ENCODE data around the gene TRAPPC13.
A peak's percentile ranks its signal among the peaks of the same experiment; 100 is the strongest.
"Not testable (repeated sequence)": the region's sequence is repeated elsewhere in the genome, so short reads cannot be mapped to it uniquely, and the experiment has no call there.

Gene TRAPPC13, protein sequence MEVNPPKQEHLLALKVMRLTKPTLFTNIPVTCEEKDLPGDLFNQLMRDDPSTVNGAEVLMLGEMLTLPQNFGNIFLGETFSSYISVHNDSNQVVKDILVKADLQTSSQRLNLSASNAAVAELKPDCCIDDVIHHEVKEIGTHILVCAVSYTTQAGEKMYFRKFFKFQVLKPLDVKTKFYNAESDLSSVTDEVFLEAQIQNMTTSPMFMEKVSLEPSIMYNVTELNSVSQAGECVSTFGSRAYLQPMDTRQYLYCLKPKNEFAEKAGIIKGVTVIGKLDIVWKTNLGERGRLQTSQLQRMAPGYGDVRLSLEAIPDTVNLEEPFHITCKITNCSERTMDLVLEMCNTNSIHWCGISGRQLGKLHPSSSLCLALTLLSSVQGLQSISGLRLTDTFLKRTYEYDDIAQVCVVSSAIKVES

DNA sequence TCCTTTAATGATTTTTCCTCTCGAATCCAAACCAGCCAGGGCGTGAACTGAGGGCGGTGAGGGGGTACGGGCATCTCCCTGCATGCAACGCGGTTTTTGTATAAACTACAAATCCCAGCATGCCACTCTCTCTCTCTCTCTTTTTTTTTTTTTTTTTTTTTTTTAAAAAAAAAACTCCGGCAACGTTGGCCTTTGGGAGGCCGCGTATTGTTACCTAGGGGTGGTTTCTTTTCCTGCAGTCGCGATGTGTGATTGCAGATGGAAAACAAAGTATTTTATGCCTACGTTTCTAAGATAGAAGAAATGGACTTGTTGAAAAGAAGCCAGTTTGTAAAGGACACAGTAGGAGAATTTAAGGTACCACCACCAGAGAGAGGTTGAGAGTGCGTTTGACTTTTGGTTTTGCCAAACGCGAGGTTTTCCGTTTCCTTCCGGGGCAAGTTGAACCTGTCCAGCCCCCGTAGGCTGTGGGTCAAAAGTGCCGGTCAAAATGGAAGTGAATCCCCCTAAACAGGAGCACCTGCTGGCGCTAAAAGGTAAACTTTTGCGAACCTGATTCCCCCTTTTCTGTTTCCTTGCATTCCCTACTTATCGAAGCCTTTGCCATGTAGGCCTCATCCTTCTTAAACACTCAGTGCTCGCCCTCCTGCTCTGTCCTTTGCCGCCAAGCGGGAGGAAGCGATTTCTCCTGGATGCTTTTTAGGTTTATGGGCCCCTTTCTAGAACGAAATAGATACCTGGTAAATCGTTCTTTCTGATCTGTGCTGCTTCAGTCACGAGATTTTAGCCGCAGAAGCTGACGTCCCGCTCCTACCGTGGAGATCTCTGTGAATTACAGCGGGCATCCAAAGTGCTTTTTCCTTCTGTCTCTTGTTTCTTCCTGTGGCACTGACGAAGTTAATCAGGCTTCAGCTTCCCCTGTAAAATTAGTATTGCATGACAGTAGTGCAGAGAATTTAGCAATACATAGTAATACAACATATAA is at the start of gene TRAPPC13, which contains the start of gene SHLD3:
TRAPPC13 (plus strand) TSS at position 457 of the 985 bp plus-strand sequence; CDS start at position 491, 34 bp downstream.
SHLD3 (plus strand) TSS at position 457 of the 985 bp plus-strand sequence. CDS start 4,561 bp downstream, outside the sequence.
- DNase-seq: peak; percentile 74

DNA sequence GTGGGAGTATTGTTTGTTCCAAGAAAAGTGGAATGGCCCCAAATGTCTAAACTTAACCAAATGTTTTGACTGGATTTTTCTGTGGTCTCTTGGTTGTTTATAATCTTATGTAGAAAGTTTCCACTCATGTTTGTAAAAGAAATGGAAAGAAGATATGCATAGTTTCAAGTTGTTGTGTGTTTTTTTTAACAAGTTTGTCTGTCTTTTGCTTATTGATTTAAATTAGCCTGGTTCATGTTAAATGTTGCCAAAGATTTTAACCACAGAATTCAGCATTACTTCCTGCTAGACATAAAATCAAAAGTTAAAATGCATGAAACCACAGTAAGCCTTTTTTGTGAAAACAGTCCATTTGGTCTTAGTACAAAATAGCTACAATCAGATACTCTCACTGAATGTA is 47.7 kb upstream of the TRAPPC13 start:
- DNase-seq: no peak

DNA sequence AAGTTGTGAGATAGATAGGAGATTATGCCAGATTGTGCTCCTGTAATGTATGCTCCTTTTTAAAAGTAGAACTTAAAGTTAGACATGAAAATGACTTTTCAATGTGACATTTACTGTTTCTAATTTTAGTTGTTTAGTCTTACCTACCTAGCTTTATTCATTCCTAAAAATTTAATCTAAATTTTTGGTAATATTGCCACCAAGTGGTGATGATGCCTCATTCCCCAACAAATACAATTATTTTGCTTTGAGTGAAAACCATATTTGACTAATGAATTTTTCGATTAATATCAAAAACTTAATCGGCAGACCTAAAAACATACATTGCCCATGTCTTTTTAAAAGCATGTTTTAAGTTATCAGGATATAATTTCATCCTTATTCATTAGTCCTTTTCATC is 36.1 kb upstream of the TRAPPC13 start:
- DNase-seq: no peak

DNA sequence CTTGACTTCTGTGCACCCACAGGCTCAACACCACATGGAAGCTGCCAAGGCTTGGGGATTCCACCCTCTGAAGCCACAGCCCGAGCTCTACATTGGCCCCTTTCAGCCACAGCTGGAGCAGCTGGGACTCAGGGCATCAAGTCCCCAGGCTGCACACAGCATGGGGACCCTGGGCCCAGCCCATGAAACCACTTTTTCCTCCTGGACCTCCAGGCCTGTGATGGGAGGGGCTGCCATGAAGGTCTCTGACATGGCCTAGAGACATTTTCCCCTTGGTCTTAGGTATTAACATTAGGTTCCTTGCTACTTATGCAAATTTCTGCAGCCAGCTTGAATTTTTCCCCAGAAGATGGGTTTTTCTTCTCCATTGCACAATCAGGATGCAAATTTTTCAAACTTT is 23.1 kb upstream of the TRAPPC13 start:
- not testable (repeated sequence) for DNase-seq

DNA sequence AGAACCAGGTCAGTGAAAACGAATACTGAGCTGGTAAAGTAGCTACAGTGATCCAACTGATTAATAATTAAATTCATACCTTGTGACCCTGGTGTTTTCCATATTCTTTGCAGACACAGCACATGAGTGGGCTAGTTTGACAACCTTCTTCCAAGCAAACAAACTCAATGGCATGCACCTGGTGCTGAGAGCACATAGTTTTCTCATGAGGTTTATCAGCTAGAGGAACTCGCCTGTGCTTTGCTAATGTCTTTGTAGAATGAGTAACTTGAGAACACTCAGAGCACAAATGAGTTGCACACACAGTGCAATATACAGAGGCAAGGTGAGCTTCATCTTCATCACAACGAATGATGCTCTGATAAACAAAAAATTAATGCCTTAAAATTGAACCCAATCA is 13.3 kb upstream of the TRAPPC13 start:
- DNase-seq: no peak

DNA sequence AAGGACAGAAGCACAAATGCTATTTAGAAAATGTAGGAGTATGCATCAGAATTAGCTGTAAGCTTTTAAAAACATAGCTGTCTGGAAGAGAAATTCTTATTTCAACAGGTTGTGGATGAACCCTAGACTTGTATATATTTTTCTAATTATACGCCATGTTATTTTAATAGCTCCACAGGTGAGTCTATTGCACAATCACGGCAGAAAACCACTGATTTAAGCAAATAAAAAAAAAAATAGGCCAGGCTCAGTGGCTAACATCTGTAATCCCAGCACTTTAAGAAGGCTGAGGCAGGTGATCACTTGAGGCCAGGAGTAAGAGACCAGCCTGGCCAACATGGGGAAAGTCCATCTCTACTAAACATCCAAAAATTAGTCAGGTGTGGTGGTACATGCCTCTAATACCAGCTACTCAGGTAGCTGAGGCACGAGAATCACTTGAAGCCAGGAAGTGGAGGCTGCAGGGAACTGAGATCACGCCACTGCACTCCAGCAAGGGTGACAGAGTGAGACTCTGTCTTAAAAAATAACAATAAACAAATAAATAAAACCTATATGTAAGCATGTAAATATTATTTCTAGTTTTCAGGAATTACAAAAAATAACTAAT is 12.4 kb upstream of the TRAPPC13 start:
- no peak for DNase-seq

DNA sequence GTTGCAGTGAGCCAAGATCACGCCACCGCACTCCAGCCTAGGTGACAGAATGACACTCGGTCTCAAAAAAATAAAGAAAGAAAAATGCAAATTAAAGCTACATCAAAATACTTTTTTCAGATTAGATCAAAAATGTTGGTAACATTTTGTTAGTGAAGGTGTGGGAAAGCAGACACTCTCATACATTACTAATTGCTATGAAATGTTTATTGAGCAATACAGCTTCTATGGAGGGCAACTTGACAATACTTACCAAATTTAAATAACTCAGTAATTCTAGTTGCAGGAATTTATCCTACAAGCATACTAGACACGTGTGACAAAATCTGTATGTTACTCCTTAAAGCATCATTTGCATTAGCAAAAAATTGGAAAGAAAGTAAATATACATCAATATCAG is 4.8 kb upstream of the TRAPPC13 start:
- no peak for DNase-seq

DNA sequence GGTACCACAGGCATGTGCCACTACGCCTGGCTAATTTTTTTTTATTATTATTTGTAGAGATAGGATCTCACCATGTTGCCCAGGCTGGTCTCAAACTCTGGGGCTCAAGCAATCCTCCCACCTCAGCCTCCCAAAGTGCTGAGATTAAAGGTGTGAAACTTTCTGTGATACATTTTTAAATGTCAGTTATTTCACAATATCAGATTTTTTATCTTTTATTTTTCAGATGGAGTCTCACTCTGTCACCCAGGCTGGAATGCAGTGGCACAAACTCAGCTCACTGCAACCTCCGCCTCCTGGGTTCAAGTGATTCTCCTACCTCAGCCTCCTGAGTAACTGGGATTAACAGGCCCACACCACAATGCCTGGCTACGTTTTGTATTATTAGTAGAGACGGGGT is 2.9 kb upstream of the TRAPPC13 start:
- DNase-seq: not testable (repeated sequence)

DNA sequence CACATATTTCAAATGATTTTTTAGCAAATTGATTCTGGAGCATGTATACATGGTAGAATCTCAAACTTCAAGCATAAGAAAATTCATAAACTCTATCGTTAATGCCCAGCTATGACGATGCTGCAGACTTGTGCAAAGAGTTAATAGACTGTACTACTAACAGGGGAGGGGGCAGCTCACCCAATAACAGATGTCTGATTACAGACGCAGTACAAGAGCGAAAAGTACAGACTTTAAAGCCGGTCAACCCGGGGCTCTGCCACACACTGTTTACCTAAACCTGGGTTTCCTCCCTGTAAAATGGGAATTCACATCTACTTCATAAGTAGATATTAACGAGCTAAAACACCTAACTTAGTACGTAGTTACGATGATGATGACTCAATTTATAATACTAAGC is 1.3 kb upstream of the TRAPPC13 start:
- no peak for DNase-seq

DNA sequence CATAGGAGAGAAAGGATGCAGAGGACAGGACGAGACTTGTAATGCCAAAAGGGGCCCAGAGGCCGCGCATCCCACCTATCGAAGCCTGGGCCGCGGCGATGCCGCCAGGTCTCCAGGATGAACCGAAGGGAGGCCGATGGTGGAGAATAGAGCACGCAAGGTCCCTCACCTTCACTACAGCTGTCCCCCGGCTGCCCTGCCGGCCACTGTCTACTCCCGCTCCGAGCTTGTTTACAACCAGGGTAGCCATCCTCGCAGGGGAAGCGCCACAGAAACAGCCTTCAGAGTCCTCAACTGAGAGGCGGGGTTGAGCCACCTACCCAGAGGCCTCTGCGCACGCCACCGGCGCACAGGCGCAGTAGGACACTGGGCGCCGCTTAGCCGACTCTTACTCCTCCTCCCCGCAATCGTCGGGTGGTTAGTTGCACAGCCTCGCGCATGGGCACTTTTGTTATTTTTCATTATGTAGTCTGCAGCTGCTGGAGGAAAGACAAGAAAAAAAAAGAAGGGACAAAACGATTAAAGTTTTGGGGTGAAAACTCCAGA is 729 bp upstream of the TRAPPC13 start, which contains the start of gene TRIM23:
TRIM23 (minus strand) TSS at position 309 of the 546 bp plus-strand sequence; CDS start at position 250, 59 bp downstream.
- peak; percentile 88 for DNase-seq

DNA sequence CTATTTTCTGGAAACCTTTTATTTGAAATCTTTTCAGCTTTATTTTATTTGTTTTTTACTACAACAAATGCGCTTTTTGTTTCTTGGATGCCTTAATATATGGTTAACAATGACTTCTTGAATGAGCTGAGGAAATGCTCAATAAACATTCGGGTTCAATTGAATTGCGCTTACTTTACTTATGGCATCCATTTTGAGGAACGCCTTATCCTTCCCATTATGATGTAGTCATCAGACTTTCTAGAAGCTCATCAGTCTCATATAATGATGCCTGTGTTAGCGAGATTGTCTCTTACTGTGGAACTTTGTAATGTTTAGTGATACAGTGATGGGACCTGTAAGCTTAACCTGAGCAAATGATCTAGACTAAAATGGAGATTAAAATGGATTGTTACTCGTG is 916 bp downstream of the TRAPPC13 start:
- DNase-seq: no peak

DNA sequence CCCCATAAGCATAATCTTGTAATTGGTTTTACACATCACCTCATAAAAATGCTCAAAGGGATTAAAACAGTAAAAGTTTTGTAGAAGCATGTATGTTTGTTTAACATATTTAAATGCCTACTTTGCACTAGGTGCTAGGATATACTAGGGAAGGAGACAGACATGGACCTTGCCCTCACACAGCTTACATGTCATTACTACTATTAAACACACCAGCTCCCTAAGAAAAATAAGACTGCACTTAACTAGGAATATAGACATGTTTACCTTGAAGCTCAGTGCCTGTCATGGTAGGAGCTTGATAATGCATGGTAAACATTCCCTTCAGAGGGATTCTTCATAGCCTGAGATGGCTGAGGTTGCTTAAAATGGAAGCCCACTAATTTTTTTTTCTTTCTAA is 6.2 kb downstream of the TRAPPC13 start:
- DNase-seq: no peak

DNA sequence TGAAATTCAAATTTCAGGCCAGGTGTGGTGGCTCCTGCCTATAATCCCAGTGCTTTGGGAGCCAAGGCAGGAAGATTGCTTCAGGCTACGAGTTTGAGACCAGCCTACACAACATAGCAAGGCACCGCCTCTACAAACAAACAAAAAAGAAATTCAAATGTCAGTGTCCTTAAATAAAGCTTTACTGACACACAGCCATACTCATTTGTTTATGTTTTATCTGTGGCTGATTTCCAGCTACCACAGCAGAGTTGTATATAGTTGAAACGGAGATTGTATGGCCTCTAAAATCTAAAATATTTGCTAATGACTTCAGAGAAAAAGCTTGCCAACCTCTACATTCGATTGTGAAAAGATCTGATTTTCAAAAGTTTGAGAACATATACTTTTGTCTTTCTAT is 15.4 kb downstream of the TRAPPC13 start:
- DNase-seq: no peak

DNA sequence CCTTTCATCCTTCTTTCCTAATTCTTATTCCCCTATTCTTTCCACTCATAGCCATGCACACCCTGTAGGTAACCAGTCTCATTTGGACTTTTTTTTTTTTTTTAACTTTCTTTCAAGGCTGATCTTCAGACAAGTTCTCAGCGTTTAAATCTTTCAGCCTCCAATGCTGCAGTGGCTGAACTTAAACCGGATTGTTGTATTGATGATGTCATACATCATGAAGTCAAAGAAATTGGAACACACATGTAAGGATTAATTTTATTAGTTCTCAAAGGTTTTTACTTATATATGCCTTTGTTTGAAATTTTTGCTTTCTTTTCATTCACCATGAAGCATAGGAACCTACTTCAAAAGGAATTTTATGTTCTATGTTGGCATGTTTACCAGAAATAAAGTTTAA is 22.1 kb downstream of the TRAPPC13 start:
- DNase-seq: no peak

DNA sequence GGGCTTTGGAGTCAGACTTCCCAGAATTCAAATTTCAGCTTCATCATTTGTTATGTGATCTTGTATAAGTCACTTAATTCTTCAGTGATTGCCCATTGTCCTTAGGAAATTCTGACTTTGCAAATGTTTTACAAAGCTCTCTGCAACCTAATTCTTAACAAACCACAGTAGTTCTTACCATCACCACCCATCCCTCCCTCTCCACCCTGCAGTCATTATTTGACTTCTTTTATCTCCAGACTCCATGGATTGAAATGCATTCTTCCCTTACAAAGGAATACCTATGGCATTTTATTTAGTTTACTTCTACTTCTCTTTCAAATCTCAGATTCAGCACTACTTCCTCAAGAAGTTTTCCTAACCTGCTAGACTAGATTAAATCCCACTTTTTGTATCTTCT is 23.1 kb downstream of the TRAPPC13 start:
- DNase-seq: no peak

DNA sequence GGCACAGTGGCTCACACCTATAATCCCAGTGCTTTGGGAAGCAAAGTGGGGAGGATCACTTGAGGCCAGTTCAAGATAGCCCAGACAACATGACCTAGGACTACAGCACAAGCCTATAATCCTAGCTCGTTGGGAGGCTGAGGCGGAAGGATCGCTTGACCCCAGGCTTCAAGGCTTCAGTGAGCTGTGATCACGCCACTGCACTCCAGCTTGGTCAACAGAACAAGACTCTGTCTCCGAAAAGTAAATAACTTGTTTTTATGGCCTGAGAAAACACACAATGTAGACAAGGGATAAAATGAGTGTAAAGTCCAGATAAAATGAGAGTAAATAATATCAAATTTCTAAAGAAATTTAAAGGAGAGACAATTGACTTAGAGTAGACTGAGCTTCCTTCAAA is 26.3 kb downstream of the TRAPPC13 start:
- DNase-seq: no peak

DNA sequence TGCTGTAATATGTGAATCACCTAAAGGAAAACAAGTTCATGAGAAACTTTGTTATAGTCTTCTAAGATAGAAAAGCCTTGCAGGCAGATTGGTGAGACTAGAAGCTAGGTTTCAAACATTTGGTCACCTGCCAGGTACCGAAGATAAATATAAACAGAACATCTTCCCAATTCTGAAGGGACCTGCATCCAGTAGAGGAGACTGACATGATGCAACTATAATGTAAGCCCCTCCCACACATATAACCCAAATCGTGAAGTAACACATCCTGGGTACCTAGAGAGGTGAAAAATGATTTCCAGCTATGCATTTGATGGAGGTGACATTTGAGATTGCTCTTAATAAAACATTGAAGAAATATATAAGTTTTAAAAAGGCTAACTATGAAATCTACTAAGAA is 29.9 kb downstream of the TRAPPC13 start:
- no peak for DNase-seq

DNA sequence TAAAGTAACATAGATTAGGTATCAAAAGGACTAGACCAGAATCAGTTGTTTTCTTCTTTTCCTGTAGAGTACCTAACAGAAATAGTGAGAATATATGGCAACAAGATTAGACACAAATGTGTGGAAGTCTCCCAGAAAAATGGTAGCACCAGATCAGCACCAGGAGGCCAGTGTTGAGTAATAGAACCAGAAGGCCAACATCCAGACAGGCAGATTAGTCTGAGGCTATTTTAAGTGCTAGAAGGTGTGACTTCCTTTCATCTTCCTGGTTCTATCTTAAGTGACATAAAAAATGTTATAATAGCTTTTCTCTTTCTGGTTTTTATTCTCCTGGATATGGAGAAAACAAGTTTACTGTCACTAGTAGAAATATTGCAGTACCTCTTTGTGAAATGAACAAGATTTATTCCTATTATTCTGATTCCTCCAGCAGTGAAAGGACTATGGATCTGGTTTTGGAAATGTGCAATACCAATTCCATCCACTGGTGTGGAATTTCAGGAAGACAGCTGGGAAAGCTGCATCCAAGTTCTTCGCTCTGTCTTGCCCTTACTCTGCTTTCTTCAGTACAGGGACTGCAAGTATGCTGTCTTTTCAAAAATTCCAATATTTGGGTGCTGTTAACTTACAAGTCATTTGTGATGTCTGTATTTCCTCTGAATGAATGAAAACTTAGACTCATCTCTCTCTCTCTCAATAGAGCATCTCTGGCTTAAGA is 39.1 kb downstream of the TRAPPC13 start:
- DNase-seq: no peak

DNA sequence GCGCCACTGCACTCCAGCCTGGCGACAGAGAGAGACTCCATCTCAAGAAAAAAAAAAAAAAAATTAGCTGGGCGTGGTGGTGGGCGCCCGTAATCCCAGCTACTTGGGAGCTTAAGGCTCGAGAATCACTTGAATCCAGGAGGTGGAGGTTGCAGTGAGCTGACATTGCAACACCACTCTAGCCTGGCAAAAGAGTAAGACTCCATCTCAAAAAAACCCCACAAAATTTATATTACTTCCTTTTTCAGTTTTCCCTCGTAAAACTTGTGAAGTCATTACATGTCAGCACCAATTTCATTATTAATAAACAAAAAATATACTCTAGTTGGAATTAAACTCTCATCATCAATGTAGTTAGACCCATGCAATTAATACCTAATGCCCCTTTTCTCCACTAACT is 43.9 kb downstream of the TRAPPC13 start:
- DNase-seq: no peak

DNA sequence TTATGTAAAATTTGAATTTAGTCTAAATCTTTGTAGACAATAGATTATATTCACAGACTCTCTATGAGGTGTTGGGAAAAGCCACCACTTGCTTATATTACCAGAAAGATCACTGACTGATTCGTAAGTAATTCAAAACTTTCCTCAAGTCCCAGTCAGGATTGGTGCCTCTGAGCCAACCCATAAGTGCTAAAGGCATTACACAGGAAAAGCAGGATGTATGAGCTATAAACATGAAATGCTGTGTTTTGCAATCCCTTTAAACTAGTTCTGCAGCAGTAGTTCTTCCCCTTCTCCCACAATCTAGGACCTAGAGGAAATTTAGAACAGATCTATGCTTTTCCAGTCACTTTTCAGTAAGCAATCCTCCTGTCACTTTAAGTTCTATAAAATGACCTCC is 48.0 kb downstream of the TRAPPC13 start:
- no peak for DNase-seq

DNA sequence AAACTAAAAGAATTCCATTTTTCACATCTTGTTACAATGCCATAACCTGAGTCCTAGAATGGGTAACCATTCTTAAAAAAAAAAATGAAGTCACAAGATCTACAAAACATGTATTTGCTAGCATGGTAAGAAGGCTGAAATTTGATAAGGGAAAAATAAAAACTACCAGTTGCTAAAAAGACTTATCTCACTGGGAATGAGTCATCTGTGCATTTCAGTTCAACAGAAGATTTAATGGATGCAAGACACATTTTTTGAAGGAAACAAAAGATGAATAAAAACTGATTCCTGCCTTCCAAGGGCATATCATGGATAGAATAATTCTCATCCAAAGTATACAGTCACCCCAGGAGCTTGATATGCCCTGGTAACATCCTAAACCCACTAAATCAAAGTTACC is 49.9 kb downstream of the TRAPPC13 start:
- DNase-seq: no peak

DNA sequence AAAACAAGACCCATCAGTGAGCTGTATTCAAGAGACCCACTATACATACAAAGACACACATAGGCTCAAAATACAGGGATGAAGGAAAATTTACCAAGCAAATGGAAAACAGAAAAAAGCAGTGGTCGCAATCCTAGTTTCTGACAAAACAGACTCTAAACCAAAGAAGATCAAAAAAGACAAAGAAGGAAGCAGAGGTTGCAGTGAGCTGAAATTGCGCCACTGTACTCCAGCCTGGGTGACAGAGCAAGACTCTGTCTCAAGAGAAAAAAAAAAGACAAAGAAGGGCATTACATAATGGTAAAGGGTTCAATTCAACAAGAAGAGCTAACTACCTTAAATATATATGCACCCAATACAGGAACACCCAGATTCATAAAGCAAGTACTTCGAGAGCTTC is 51.2 kb downstream of the TRAPPC13 start:
- DNase-seq: not testable (repeated sequence)

Data from activated CD4-positive, CD25-positive, alpha-beta regulatory T cell treated with anti-CD3 and anti-CD28 coated beads, Interleukin-2, amount 50 U/mL, for 72 hours (primary cell).